Tibial nerve (tissue), 4 donors: Measurements from ENCODE around the gene NOL4L. TPM values are rescaled to one million over a fixed set of nuclear protein-coding genes. Genes with fewer than 3 reads are reported as not detected.
"Not testable (repeated sequence)": the region's sequence is repeated elsewhere in the genome, so short reads cannot be mapped to it uniquely, and the experiment has no call there.

ENCODE experiments used
- DNase-seq, 2 donors: peaks; one replicate each; pipeline ENCODE4 v3.0.0-alpha.2; 2019; ENCODE audit warnings: low spot score in 2 of 2
- H3K27ac ChIP-seq, 4 donors: fragments of 200-600 bp; sonication (generic) in 3 of 4; one replicate each; pipeline ENCODE4 v1.5.1; 2017 to 2019; ENCODE audit warnings: mild to moderate bottlenecking in 1 of 4
- H3K27me3 ChIP-seq, 2 donors: fragments of 200-600 bp; sonication (generic) in 1 of 2; one replicate each; pipeline versions ENCODE4 v1.5.1 to v1.6.0; 2017 to 2019
- H3K36me3 ChIP-seq, 3 donors: fragments of 200-600 bp; sonication (generic); one replicate each; pipeline ENCODE4 v1.5.1; 2018 to 2019
- H3K4me1 ChIP-seq, 4 donors: fragments of 200-600 bp; sonication (generic) in 3 of 4; one replicate each; pipeline ENCODE4 v1.5.1; 2017 to 2019
- H3K4me3 ChIP-seq, 4 donors: fragments of 200-600 bp; sonication (generic) in 3 of 4; one replicate each; pipeline ENCODE4 v1.5.1; 2017 to 2019; ENCODE audit warnings: mild to moderate bottlenecking in 1 of 4, moderate library complexity in 1 of 4
- H3K9me3 ChIP-seq, 4 donors: fragments of 200-600 bp; sonication (generic) in 3 of 4; one replicate each; pipeline ENCODE4 v1.5.1; 2017 to 2019
- CTCF ChIP-seq, 5 experiments: fragments of 200-600 bp in 3 of 5; fragments of 450-650 bp in 2 of 5; sonication (generic) in 3 of 5; IDR thresholded peaks; one replicate each; pipeline ENCODE4 v1.5.1; 2016 to 2019; ENCODE audit warnings: antibody characterized with exemption in 5 of 5, mild to moderate bottlenecking in 3 of 5, moderate library complexity in 2 of 5
- EP300 ChIP-seq, 2 donors: sonication (generic); formaldehyde crosslinking; IDR thresholded peaks; one replicate each; pipeline ENCODE4 v1.6.1; 2017; ENCODE audit warnings: antibody characterized with exemption in 2 of 2, mild to moderate bottlenecking in 1 of 2
- POLR2A ChIP-seq, 2 donors: fragments of 450-650 bp; IDR thresholded peaks; one replicate each; pipeline ENCODE4 v1.6.1; 2017; ENCODE audit warnings: antibody characterized with exemption in 2 of 2, mild to moderate bottlenecking in 2 of 2, moderate library complexity in 2 of 2
- WGBS, 2 donors: methylation state at CpG; one replicate each; pipeline ENCODE4 v1.1.5; 2018; 5-methylcytosine and 5-hydroxymethylcytosine counted together
- total RNA-seq, 4 donors: library from RNA; depleted of rRNA; stranded (reverse); fragments of >200 nt; gene quantifications; one replicate each; pipeline ENCODE4 v1.1.0, GENCODE V29; 2016

NOL4L gene
- total RNA-seq, 4 donors from 2014 or later: 11.5 to 22.3 (median 19.9) TPM

DNA sequence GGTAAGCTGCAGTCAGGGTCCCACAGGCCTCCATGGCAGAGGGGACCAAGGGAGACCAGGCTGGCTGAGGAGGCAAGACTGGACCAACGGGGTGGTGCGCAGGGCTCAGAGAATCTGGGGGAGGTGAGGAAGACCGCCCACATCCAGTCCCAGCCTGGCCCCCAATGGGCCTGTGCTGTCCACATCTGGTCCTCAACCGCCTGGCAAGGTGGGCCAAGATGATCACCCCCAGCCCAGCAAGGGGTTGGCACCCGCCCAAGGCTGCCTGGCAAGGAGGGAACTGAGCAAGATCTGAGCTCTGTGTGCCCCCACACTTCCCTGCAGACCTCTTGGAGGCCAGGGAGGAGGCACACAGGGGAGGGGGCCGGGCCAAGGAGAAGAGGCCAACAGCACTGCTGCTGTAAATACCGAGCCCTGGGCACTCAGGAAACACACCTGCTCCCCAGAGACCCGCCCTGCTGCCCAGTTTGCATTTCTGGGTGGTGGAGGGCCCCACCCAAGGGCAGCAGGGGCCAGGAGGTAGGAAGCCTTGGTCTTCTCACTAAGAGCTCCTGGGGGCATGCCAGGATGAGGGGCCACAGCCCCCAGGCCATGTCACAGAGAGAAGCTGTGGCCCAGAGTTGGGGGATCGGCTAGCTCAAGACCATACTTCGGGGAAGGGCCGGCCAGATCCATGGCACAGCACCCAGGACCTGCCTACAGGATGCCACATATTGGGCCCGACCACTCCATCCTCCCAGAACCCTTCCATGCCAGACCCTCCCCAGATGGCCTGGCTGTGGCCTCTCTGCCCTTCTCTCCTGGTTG, 117.4 kb downstream of the NOL4L start:
- Histone ChIP-seq H3K27ac (peak overlapping the region; percentile 11 to 93 (median 86)), H3K4me1 (peaks cover 10 to 100% (median 80%) of the 10 kb centered on the region in 4 donors), H3K36me3 (peaks cover 0 to 12% (median 0%) of the 10 kb centered on the region in 3 donors), H3K27me3 (no peaks in the 10 kb centered on the region), H3K9me3 (no peaks in the 10 kb centered on the region), H3K4me3 (no peak overlapping the region)
- TF ChIP-seq POLR2A (IDR thresholded peaks at IDR 0.05) (no peak), CTCF (IDR thresholded peaks at IDR 0.05) (no peak), EP300 (IDR thresholded peaks at IDR 0.05) (no peak)
- DNase-seq: no peak
- WGBS, 2 donors: 68% methylated on average over 9 to 10 of the region's 12 CpGs

DNA sequence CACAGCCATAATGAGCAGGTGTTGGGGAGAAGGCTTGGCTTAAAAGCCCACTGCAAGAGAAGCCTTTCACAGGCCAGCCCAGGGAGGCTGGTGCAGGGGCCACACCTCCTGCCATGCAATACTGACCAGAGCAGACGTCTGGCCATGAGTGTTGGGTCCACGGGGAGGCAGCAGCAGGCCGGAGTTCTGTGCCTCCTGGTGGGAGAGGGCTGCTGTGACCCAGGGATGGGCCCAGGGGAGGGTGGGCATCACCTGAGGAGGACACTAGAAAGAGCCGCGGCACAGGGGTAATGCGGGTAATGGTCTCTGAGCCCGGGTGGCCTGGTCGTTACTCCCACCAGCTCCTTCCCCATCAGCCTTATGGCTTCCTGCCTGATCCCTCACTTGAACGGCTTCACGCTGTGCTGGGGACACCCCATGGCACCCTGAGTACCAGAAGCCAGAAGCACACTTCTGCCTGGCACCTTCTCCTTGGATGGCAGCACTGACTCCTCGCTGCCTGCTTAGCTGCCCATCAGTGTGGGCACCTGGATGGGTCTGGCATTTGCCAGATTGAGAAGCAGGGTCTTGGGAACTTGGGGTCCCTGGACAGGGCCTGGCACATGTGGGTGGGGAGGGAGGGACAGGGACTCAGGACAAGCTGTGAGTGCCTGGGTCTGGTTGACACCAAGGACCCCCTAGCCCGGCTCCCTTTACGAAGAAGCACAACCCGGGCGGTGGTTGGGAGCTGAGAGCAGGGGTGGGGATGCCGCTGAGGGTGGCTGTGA, 118.2 kb downstream of the NOL4L start:
- peaks cover 10 to 98% (median 79%) of the 10 kb centered on the region in 4 donors for H3K4me1 ChIP-seq
- H3K36me3 ChIP-seq: peaks cover 0 to 8% (median 0%) of the 10 kb centered on the region in 3 donors
- 58 to 69% methylated on average over 14 to 15 of the region's 16 CpGs for WGBS, 2 donors
- no peak overlapping the region for H3K4me3 ChIP-seq
- H3K27ac ChIP-seq: peak overlapping the region; percentile 83 to 93 (median 86)
- TF ChIP-seq EP300 (IDR thresholded peaks at IDR 0.05): no peak
- TF ChIP-seq CTCF (IDR thresholded peaks at IDR 0.05): no peak
- no peak for TF ChIP-seq POLR2A (IDR thresholded peaks at IDR 0.05)
- H3K27me3 ChIP-seq: no peaks in the 10 kb centered on the region
- no peaks in the 10 kb centered on the region for H3K9me3 ChIP-seq
- DNase-seq: no peak

GRCh38 chr20:32465901-32466675, 119.0 kb downstream of the NOL4L start:
- 48 to 60% methylated on average over 13 of the region's 15 CpGs for WGBS, 2 donors
- not testable (repeated sequence) for H3K9me3 ChIP-seq, DNase-seq, H3K36me3 ChIP-seq, H3K4me3 ChIP-seq, H3K27me3 ChIP-seq
- Histone ChIP-seq H3K4me1 (peaks cover 10 to 95% (median 81%) of the 10 kb centered on the region in 4 donors), H3K27ac (peak overlapping the region; percentile 83 to 93 (median 86))
- TF ChIP-seq EP300 (IDR thresholded peaks at IDR 0.05): peak in 1 of 2 donors; percentile 11

GRCh38 chr20:32465092-32465900, 119.8 kb downstream of the NOL4L start:
- Histone ChIP-seq H3K27me3 (no peaks in the 10 kb centered on the region), H3K36me3 (peaks cover 0 to under 1% (median 0%) of the 10 kb centered on the region in 3 donors), H3K4me3 (no peak overlapping the region), H3K9me3 (no peaks in the 10 kb centered on the region), H3K4me1 (peaks cover 7 to 95% (median 75%) of the 10 kb centered on the region in 4 donors), H3K27ac (peak overlapping the region; percentile 83 to 93 (median 86))
- no peak for DNase-seq
- TF ChIP-seq CTCF (IDR thresholded peaks at IDR 0.05) (no peak), EP300 (IDR thresholded peaks at IDR 0.05) (peak in 1 of 2 donors; percentile 40), POLR2A (IDR thresholded peaks at IDR 0.05) (no peak)
- 43% methylated on average over 23 to 24 of the region's 24 CpGs for WGBS, 2 donors
